ENCODE results near the gene CACNG3.
"Not testable (repeated sequence)": the region's sequence is repeated elsewhere in the genome, so short reads cannot be mapped to it uniquely, and the experiment has no call there.

CACNG3 gene

DNA sequence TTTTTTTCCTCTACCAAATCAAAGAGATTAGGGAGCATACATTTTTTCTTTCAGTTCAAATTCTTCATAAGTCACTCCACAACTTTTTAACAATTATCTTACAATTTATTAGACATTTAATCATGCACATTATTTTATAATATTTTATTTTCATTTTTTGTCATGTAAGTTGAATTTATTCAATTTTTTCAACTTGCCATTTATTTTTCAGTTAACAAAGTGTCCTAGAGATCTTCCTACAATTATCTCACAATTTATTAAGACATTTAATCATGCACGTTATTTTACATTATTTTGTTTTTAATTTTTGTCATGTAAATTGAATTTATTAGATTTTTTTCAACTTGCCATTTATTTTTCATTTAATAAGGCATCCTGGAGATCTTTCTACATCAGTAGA lies 16.2 kb downstream of the CACNG3 start:
- DNase-seq = no peak
- intact Hi-C loops (cut with DNase I) = no loop called here

DNA sequence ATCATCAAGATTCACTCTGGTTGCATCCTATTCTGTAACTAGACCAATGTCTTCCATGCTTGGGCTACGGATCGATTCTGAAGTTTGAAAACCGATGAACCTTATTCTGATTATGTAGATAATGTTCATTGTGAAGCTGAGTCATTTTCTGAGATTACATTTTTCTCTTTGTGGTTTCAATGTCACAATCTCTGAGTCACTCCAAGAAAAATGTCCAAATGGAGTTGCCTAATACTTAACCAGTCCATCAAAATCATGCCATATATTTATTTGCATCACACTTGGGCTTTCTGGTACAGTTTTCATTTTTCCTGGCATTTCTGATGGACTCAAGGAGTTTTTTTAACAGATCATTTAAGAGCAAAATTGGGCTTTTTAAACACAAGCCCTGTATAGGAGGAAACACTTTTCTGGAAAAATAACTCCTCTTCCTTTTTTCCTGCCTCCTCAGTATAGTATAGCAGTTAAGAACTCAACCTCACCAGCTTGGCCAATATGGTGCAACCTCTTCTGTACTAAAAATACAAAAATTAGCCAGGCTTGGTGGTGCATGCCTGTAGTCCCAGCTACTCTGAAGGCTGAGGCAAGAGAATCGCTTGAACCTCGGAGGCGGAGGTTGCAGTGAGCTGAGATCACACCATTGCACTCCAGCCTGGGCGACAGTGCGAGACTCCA lies 17.5 kb downstream of the CACNG3 start:
- intact Hi-C loops (cut with DNase I) = no loop called here
- DNase-seq = no peak

- DNase-seq = no peak
- intact Hi-C loops (cut with DNase I) = no loop called here
Measured at GRCh38 chr16:24275413-24275812, 19.3 kb downstream of the CACNG3 start.

GRCh38 chr16:24279982-24280515 lies 23.9 kb downstream of the CACNG3 start:
- DNase-seq = no peak
- intact Hi-C loops (cut with DNase I) = no loop called here

- no peak for DNase-seq
Measured at GRCh38 chr16:24281466-24281865, 25.3 kb downstream of the CACNG3 start.

GRCh38 chr16:24282141-24282540 lies 26.0 kb downstream of the CACNG3 start:
- peak in 1 of 42 donors; percentile 6 for DNase-seq
- intact Hi-C loops (cut with DNase I) = no loop called here

More at GRCh38 chr16:24281466-24281865, 25.3 kb downstream of the CACNG3 start:
- intact Hi-C loops (cut with DNase I) = no loop called here

DNA sequence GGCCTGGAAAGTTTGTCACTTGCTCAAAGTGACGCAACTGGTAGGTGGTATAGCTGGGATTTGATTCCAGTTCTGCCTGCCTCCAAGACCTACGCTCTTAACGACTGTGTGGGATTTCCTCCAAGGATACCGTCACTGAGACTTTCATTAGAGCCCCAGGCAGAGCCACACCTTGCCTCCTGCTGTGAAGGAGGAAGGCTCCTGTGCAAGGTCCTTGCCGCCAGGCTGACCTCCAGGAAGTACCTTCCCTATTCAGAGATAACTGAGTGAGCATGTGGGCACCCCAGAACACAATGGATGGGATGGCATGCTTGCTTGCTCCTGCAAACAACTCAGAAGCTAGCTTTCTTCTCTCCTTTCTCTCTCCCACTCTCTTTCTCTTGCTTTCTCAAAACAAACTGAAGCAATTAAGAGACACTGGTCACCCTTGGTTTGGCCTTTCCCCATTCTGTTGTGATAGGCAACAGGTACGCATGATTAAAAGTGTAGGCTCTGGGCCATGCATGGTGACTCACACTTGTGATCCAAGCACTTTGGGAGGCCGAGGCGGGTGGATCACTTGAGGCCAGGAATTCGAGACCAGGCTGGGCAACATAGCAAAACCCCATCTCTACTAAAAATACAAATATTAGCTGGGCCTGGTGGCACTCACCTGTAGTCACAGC lies 30.7 kb downstream of the CACNG3 start:
- DNase-seq = peak in 1 of 42 donors; percentile 39
- intact Hi-C loops (cut with DNase I) = no loop called here

- no peak for DNase-seq
- intact Hi-C loops (cut with DNase I) = no loop called here
Measured at GRCh38 chr16:24288516-24288915, 32.4 kb downstream of the CACNG3 start.

DNA sequence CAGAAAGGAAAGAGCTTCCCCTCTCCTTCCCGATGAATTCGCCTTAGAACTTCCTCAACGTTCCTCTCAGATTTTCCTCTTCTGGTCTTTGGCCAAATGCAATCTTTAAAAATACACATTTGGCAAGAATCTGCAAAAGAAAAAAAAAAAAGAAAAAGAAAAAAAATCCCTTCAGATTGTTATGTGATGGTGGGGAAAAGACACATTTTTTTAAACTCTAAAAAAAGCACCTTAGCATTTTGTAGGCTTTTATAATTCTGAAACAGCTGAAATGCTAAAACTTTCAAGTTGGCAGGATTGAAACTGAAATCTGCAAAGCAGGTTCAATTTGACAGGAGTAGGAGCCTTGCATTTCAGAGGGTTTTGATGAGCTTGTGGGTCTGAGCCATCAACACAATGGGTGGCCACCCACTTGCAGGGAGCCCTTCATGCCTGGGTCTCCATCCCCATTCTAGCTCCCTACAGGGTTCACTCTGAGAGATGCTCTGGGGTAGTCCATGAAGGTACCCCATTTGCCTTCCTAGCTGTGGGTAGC lies 33.1 kb downstream of the CACNG3 start:
- intact Hi-C loops (cut with DNase I) = no loop called here
- DNase-seq = peak in 3 of 42 donors; percentile 6 to 39 (median 12)

DNA sequence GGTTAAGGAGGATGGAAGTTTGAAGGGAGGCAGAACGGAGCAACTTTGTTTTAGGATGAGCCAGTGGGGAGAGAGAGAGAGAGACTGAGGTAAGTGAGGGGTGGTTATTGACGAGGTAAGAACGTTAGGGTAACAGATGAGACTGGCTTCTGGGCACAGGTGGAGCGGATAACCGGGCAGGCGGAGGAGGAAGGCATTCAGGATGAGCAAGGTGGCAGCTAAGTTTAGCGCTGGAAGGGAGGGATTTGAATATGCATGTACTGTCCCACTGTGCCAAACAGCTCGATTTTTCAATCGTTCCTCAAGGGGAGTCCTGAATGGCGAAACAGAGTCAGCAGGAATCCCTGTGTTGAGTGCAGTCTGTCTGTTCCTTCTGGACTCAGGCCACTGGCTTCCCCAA lies 35.8 kb downstream of the CACNG3 start:
- intact Hi-C loops (cut with DNase I) = no loop called here
- DNase-seq = peak in 30 of 42 donors; percentile 15 to 81 (median 41)

DNA sequence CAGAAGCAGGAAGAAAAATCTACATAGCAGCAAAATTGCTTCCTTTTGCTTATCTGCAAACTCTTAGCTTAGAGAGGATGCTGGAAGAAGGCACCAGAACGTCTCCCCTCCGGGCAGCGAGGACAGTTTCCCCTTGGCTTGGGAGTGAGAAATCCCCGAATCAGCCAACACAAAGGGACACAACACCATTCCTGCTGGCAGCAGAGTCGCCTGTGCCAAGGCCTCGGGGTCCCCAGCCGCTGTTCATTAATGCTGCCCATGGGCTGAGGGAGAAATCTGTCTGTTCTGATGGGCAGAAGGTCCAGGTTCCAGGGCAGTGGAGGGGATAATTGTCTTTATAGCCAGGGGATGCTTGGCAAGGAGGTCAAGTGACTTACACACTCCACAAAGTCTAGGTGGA lies 38.0 kb downstream of the CACNG3 start:
- no peak for DNase-seq
- intact Hi-C loops (cut with DNase I) = no loop called here

- no peak for DNase-seq
- intact Hi-C loops (cut with DNase I) = no loop called here
Measured at GRCh38 chr16:24297375-24297774, 41.2 kb downstream of the CACNG3 start.

DNA sequence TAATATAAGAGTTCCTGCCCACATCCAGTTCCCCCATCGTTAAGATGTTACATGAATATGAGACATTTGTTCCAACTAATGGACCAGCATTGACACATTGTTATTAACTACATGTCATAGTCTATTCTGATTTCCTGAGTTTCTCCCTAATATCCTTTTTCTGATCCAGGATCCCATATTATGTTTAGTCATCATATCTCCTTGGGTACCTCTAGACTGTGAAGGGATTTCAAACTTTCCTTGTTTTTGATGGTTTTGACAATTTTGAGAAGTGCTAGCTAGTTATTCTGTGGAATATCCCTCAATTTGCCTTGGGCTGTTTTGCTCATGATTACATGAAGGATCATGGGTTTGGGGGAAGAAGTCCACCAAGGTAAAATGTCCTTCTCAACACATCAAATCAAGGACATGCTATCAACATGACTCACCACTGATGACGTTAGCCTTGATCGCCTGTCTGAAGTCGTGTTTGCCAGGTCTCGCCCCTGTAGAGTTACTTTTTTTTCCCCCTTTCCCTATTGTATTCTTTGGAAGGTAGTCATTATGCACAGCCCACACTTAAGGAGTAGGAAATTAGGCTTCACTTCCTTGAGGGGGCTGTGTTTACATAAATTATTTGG lies 42.5 kb downstream of the CACNG3 start:
- intact Hi-C loops (cut with DNase I) = no loop called here
- DNase-seq = no peak

DNA sequence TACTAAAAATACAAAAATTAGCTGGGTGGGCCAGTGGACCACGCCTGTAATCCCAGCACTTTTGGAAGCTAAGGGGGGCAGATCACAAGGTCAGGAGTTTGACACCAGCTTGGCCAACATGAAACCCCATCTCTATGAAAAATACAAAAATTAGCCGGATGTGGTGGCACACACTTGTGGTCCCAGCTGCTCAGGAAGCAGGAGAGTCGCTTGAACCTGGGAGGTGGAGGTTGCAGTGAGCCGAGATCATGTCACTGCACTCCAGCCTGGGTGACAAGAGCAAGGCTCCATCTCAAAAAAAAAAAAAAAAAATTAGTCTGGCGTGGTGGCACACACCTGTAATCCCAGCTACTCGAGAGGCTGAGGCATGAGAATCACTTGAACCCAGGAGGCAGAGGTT lies 44.6 kb downstream of the CACNG3 start:
- intact Hi-C loops (cut with DNase I); DNase-seq: not testable (repeated sequence)

DNA sequence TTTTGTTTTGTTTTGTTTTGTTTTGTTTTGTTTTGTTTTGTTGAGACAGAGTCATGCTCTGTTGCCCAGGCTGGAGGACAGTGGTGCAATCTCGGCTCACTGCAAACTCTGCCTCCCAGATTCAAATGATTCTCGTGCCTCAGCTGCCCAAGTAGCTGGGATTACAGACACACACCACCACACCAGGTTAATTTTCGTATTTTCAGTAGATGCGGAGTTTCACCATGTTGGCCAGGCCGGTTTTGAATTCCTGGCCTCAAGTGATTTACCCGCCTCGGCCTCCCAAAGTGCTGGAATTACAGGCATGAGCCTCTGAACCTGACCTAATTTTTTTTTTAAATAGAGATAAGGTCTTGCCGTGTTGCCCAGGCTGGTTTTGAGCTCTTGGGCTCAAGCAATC lies 46.5 kb downstream of the CACNG3 start:
- DNase-seq = no peak
- intact Hi-C loops (cut with DNase I) = no loop called here

GRCh38 chr16:24308200-24308599 lies 52.1 kb downstream of the CACNG3 start:
- intact Hi-C loops (cut with DNase I) = no loop called here
- no peak for DNase-seq

DNA sequence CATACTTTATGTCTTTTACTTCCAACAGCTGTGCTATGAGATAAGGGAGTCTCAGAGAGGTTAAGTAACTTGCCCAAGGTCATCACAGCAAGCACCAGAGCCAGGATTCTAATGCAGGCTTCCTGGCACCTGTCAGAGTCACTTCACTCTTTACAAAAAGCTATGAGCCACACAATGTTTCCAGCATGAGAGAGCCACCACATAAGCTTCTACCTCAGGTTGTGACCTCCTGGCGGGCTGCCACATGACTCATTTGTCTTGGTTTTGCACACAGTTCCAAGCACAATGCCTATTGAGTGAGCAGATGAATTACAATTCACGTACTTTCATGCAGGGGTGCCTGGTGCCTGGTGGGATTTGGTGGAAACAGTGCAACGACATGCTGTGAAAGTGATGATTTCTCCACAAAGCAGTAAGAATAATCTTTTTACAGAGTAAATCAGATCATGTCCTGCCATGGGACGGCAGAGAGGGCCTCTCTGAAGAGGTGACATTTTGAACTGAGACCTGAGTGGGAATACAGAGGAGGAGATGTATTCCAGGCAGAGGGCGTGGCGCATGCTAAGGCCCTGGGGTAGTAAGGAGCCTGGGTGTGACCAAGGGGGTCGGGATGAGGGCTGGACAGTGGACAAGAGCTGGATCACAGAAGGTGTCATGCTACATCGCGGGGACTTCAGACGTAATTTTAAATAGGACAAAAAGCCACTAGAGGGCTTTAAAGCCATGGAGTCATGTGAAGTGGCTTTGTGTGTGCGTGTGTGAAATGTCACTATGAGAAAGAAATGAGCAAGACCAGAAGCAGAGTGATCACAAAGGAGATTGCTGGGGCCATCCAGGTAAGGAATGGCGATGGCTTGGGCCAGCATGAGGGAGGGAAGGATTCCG lies 53.4 kb downstream of the CACNG3 start:
- intact Hi-C loops (cut with DNase I) = no loop called here
- peak in 38 of 42 donors; percentile 25 to 78 (median 52) for DNase-seq

DNA sequence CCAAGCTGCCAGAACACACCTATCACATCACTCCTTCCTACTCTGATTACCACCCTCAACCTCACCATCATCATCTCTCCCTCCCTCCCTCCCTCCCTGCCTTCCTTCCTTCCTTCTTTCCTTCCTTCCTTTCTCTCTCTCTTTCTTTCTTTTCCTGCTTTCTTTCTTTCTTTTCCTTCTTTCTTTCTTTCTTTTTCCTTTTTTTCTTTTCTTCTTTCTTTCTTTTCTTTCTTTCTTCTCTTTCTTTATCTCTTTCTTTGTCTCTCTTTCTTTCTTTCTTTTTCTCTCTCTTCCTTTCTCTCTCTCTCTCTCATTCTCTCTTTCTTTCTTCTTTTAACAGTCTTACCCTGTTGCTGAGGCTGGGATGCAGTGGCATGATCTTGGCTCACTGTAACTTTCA lies 59.2 kb downstream of the CACNG3 start:
- intact Hi-C loops (cut with DNase I) = no loop called here
- no peak for DNase-seq

GRCh38 chr16:24318680-24319079 lies 62.5 kb downstream of the CACNG3 start:
- intact Hi-C loops (cut with DNase I) = no loop called here

More at GRCh38 chr16:24318680-24319079, 62.5 kb downstream of the CACNG3 start:
- DNase-seq = no peak

Data from head of caudate nucleus (tissue), 42 donors.